PC-3 (cell line): ENCODE results near the gene GALNTL6.

Source experiments
- CTCF ChIP-seq: fragments of 300-600 bp; sonication (generic); conservative IDR thresholded peaks from 2 replicates; pipeline ENCODE4 v1.5.1; 2017; ENCODE audit warnings: antibody characterized with exemption, low read depth, mild to moderate bottlenecking, low read length
- EZH2 ChIP-seq: fragments of 300-600 bp; sonication (generic); IDR thresholded peaks from one replicate; pipeline ENCODE4 v1.6.1; 2017; ENCODE audit warnings: antibody characterized with exemption, mild to moderate bottlenecking, low read length; ENCODE audit not compliant: unreplicated experiment
- EZH2phosphoT487 ChIP-seq: fragments of 300-600 bp; sonication (generic); IDR thresholded peaks from 2 replicates; pipeline ENCODE4 v1.6.1; 2018; ENCODE audit warnings: mild to moderate bottlenecking, antibody characterized with exemption, low read length, borderline replicate concordance

- TF ChIP-seq CTCF (no peak), EZH2 (no peak), EZH2phosphoT487 (no peak)
Measured at GRCh38 chr4:172169871-172170270, 356.7 kb downstream of the GALNTL6 start.
